Midbrain (tissue), 1 donor: Measurements from ENCODE around the gene FNDC3B.

ENCODE experiments used
- DNase-seq: peaks from one replicate; lab custom pipeline; 2025; lab: John Stamatoyannopoulos, UW

FNDC3B gene

DNA sequence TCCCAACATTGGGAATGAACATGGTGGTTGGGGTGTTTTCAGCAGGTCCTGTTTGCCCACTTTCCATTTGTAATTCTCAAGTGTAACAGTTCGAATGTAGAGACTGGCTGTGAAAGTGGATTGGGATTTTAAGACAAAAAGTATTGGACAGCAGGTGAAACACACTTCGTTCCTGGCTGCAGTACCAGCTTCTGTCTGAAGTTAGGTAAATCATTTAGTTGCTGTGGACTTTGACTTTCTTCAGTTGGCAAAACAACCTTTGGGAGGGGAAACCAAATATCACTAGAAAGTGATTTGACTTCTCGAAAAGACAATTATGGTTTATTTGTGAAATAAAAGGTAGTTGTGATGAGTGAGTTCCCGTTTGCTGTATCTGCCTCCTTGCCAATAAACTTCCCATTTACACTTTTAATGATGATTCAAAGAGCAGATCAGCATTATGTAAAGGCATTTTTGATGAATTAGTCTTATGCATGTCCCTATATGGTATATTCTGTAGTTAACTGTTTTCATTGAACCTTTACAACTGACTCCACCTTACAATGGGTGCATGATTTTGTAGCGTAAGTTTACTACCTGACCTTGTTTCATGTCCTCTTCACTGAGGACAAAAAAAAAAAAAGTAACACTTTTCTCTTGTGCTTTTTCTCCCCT lies 34.0 kb downstream of the FNDC3B start:
- DNase-seq: no peak

DNA sequence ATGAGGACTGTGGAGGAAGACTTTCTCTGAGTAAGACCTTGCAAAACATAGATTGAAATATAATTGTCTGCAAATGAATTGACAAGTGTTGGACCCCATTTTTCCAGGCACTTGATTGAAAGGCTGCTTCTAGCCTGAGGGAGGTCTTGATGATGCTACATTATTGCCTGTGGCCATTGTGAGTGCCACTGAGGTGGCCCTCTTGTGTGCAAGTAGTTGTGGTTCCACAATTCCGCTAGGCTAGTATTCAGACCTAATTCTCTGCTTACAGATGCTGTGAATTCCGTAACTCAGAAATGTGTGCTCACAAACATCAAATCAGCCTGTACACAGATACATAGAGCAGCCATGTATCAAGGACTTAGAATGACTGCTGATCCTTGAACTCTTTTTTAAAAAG lies 34.7 kb downstream of the FNDC3B start:
- no peak for DNase-seq

DNA sequence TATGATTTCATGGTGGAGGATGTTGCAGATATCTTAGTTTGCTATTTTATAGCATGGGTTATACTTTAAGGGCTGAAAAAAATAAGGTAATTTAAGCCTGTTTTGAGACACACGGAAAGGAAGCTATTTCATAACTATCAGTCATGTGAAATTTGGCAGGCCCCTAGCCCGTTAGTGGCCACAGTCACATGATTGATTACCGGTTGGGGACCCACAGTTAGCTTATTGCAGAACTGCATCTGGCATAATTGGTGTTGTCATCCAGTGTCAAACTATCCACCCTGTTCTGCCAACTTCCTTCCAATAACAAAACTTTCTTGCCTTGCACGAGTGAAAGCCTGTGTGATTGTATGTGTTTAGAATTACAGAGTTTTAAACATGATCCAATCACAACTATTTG lies 35.2 kb downstream of the FNDC3B start:
- no peak for DNase-seq

DNA sequence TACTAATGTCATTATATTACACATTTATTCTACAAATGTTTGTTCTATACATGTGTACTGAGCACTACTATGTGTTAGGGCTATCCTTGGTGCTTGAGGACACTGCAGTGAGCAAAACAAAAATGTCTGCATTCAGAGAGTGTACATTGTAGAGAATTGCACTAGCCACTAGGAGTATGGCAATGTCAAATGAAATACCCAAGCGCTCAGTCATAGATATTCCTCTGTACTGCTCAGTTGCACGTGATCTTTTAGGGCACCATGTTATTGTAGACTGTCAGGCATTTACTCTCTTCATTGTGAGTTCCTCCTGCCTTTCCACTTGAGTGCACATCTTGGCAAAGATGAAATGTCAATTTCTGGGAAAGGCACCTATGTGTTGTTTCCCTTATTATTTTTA lies 36.8 kb downstream of the FNDC3B start:
- DNase-seq: no peak

DNA sequence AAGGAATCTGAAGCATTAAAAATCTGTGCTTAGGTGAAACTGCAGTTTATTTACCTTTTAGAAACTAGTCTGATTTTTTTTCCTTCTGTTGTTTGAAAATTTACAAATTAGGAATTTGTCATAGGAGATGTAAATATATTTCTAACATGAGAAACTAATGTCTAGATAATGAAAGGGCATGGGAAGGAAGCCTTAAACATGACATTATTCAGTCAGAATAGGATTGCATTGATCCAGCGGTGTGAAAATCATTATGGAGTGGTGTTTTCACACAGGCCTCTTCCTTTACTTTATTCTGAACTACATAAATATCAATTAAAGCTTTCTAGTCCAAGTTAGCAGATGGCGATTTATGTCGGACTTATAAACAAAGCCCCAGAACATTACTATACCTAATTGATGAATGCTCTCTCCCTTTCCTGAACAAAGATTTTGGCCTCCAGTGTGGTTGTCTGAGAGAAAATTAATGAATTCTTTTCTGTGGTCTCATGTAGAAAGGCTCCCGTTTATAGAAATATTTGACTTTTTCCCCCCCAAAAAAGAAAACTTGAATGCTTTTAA lies 37.9 kb downstream of the FNDC3B start:
- DNase-seq: no peak

DNA sequence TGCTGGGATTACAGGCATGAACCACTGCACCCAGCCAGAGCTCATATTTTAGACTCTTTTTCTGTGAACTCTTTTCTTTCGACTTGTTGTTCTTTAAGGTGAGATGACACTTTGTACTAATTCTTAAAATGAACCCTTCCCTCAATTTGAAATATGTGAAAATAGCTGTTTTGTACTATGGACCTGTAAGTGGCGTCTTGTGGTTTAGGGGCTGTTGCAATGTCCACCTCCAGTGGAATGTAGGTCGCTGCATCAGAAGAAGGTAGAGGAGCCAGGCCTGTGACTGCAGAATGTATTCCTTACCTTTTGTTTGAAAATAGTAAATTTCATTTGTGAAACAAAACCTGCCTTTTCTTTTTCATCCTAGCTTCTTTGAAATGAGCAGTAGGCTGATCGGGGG lies 38.9 kb downstream of the FNDC3B start:
- DNase-seq: no peak

DNA sequence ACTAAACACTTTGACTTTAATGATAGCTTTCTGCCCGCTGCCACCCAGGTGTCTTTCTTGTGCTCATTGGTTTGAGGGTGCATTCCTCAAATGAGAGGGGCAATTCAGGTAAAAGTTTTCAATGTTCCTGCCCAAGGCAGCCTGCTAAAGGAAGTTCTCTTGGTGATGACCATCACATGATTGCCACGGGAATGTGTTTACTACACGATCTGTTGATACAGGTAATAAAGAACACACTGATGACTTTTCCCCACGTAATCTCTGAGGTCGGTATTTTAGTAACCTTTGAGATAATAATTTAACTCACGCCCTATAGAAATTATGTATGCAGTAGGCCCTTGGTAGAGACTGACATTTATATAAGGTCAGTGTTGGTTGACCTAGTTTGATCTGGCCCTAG lies 39.3 kb downstream of the FNDC3B start:
- DNase-seq: no peak

DNA sequence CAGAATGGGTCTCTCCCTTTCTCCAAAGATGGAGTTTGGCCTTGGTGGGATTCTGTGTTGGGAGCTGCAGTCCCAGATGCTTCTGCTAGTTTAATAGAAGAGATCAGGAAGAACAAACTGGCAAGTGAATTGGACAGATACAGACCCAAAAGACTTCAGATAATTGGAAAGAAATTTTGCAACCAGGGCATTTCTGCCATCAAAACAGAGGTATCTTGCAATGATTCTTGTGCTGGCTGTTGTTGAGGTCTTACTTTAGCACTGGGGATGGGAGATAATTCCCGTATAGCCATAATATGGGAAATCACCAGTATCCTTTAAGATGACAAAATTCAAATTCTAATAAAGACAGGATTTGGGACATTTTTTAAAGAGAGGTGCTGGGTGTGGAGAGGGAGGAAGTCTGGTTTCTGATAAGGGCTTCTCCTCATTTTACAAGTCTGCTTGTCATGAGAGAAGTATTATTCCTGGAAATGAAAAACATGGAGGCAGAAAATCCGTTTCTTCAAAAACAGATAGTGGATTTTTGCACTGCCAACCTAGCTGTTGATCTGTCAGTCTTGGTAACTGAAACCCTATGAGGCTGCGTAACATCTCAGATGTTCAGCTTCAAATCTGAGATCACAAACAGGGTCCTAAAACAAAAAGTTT lies 40.1 kb downstream of the FNDC3B start:
- DNase-seq: no peak

DNA sequence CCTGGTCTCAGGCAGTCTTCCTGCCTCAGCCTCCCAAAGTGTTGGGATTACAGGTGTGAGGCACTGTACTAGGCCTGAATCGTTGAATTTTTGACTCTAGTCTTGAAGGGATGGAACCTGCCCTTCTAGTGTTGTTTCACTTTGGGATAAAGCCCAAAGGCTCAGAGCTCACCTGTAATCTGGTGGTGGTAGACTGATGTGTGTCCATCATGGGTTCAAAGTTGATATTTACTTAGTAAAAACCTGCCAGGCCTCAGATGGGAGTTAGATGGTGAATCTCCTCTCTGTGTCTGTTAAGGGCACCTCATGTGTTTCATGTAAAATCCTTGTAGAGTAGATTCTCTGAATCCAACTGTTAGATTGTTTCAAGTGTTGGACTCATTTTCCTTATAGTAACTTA lies 41.1 kb downstream of the FNDC3B start:
- no peak for DNase-seq

DNA sequence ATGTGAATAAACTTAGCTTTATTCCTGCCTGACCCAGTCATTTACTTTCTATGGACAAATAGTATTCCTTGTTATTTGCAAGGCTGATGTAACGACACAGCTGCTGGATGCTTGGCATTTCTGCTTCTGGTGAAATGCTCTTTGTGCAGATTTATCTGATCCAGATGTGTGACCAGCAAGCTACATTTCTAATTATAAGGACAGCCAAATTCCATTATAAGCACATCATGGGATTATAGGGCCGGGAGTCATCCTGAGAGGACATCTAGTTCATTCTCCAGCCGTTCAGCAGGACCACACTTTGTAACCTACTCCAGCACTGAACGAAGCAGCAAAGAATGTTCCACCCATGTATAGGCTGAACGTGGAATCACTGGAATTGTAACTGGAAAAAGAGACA lies 42.9 kb downstream of the FNDC3B start:
- DNase-seq: no peak

DNA sequence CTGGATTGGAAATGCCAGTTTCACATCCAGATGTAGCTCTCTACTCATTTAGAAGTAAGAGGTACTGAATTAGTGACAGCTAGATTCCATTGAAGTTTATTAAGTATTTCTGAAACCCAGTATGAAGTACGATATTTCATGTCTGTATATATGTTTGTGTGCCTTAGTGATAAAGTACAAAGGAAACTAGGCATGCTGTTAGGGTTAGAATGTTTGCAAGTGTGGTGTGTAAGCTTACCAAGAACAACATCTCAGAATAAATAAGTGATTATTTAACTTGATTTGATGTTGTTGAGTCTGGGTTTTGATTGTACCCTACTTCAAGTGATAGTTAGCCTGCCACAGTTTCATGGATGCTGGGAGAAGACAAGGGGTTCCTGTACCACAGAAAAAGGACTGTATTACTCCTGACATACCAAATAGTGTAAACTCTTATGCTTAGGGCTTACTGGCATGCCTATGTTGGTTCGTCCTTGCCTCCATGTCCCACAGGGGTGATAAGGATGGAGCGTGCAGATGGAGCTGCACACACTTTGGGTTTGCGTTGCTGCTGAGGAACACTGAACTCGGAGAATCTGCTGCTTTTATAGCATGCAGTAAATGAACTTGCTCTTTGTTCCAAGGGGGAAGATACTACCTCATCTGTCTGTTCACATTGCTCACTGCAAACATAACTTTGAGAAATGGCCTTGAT lies 43.6 kb downstream of the FNDC3B start:
- DNase-seq: no peak

DNA sequence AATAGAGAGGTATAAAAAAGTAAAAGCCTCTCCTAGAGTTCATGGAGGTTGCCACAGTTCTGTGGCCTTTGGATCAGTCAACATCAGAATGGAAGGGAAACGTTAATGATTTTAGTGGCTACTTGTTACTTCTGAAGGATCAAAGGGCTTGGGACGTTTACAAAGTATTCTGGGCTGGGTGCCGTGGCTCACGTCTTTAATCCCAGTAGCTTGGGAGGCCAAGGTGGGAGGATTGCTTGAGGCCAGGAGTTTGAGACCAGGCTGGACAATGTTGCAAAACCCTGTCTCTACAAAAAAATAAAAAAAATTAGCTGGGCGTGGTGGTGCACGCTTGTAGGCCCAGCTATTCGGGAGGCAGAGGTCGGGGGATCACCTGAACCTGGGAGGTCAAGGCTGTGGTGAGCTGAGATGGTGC lies 44.6 kb downstream of the FNDC3B start:
- no peak for DNase-seq

DNA sequence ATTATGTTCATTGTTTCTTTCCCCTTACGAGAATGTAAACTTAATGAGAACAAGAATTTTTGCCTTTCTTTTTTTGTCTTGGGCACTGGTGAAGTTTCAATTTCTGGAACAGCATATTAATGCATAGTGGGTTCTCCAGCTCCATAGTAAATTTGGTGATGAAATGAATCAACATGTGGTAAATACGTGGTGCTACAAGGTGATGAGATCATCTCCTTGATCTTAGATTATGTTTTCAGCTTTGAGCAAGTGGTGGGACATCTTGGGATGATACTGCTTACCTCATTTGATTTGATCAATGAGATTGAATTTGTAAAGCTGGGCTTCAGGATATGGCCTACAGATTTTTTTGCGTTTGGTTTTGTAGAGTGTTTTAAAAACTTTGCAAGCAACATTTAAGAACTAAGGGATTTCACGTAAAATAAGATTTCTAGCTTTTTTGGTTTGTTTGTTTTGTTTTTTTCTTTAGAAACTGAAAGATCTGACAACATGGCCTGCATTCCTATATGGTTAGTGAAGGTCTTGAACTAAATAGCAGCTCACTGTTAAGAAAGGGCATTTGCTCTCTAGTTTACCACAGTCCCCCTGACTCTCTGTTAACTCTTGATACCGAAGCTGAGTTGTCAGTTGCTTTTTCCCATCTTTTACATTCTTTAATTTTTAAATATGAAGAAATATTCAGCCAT lies 45.6 kb downstream of the FNDC3B start:
- no peak for DNase-seq

DNA sequence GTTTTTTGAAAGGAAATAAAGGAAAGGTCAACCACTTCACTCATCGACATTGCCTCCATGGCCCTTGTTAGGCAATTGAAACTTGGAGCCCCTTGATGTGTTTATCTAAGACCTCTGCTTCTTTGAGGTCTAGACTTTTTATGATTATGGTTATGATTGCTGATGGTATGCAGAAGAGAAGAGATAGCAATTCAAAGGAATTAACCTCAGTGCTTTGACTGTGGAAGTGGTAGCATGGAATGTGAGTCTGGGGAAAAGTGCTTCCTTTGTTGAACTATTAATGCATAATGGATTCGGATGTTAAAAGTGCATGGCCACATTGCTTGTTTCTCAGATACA lies 46.1 kb downstream of the FNDC3B start:
- DNase-seq: no peak

DNA sequence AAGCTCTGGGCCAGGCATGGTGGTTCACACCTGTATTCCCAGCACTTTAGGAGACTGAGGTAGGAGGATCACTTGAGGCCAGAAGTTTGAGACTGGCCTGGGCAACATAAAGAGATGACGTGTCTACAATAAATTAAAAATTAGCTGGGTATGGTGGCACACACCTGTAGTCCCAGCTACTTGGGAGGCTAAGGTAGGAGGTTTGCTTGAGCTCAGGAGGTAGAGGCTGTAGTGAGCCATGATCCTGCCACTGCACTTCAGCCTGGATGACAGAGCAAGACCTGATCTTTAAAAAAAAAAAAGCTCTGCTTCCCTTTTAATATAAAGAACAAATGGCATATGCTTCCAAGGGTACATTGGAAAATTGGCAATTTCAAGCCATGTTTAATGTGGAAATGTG lies 46.7 kb downstream of the FNDC3B start:
- no peak for DNase-seq

DNA sequence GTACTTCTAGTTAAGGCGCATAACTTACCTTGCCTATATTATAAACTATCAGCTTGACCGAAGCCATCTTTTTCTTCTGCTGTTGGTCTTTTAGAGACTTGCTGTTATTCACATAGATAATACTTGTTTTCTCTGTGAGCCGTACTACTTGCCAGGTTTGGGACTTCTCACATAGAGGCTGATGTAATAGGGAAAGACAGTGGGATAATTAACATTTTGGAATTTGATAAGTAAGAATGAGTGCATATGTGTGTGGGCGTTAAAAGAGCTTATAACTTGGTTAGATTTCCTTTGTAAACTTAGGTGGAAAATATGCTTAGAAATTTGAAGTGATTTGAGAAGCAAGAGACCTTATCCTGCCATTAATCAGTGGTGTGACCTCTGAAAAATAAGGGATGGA lies 47.8 kb downstream of the FNDC3B start:
- DNase-seq: no peak

DNA sequence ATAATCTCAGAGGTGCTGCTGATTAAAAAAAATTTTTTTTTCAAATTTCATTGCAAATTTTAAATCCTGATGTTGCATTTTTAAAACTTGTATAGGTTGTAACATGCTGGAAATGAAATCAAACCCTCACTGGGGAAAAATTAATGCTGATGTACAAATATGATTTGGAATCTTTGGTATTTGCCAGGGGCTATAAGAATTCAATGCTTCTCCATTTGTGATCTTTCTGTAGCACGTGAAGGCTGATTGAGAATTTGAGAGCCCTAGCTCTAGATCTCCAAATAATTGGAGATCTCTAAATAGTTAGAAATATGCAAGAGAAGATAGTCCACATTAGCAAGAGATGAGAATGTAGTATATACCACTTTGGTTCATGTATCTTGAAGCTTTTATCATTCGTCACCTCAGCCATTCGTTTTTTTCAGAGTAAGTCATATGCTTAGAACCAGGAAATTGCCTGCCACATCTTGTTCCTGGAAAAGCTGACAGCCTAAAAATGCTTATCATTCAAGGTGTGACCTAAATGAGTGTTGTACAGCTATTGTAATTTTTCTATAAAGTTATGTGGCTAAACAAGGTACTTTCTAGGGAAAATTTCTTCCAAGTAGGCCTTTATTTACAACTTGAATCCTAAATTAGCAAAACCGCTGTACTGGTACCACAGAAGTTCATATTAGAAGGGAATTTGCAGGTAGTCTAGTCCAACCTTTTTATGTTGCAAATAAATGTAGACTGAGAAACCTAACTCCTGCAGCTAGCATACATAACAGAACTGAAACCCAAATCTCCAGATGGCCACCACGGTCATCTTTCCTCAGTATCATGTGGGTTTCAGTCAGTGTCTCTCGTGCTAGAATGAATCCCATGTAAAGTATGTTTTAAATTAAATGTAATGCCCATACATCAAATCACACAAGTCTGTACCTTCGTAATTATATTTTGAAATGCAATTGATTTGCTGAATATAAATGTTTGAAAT lies 48.5 kb downstream of the FNDC3B start:
- DNase-seq: no peak

DNA sequence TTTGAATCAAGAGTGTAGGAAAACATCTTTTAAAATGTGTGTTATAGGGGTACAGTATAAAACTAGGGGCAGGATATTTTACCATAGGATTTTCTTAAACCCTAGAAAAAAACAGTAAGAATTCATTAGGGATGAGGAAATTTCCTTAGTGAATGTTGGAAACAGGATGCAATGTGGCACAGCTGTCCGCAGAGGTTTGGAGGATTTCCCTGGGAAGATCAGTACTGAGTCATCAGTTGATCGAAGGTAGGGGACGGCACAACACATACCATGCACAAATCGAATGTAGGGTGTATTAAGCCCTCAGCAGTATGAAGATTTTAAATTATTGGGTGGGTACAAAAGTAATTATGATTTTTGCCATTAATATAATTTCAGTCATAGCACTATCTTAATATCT lies 49.9 kb downstream of the FNDC3B start:
- no peak for DNase-seq

DNA sequence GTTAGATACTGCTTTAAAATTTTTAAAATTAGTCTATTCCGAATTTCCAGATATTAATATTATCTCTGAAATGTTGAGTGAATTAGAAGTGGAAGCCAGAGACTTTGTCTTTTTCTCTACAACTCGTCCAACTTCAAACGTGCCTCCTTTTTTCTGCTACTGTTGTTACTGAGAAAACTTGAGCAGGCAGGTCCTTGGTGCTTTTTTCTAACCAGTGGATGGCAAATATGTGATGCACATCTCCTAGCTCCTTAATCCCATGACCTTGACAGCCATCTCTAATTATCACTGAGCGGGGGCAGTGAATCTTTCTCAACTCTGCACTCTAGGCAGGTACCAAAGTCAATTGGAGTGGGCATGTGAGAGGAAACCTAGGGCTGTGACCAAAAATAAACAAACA lies 50.7 kb downstream of the FNDC3B start:
- DNase-seq: no peak

DNA sequence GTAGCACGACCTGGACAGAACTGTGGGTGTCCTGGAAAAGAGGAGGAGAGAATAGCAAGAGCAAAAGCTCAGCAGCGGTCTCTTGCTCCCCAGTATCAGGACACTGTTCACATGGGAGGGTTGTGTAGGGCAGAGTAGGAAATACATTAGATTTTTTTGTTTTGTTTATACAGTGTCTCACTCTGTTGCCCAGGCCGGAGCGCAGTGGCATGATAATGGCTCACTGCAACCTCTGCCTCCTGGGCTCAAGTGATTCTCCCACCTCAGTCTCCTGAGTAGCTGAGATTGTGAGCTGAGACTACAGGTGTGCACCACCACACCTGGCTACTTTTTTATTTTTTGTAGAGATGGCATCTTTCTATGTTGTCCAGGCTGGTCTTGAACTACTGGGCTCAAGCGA lies 53.3 kb downstream of the FNDC3B start:
- no peak for DNase-seq
